ENCODE data around the gene KIAA0513.

GRCh38 chr16:85112364-85112763 lies 84.8 kb downstream of the KIAA0513 start, which contains the start of gene CIBAR2:
- TF ChIP-seq ZFX (IDR thresholded peaks at IDR 0.05) = no peak
- TF ChIP-seq, protein P1, sequence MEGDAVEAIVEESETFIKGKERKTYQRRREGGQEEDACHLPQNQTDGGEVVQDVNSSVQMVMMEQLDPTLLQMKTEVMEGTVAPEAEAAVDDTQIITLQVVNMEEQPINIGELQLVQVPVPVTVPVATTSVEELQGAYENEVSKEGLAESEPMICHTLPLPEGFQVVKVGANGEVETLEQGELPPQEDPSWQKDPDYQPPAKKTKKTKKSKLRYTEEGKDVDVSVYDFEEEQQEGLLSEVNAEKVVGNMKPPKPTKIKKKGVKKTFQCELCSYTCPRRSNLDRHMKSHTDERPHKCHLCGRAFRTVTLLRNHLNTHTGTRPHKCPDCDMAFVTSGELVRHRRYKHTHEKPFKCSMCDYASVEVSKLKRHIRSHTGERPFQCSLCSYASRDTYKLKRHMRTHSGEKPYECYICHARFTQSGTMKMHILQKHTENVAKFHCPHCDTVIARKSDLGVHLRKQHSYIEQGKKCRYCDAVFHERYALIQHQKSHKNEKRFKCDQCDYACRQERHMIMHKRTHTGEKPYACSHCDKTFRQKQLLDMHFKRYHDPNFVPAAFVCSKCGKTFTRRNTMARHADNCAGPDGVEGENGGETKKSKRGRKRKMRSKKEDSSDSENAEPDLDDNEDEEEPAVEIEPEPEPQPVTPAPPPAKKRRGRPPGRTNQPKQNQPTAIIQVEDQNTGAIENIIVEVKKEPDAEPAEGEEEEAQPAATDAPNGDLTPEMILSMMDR (conservative IDR thresholded peaks at IDR 0.05) = no peak
